Iris pigment epithelial cell (primary cell): ENCODE data around the gene GTSE1.

Source experiments
- DNase-seq: peaks from one replicate; pipeline ENCODE4 v3.0.0-alpha.2; 2011; ENCODE audit warnings: low read depth

GTSE1 gene

GRCh38 chr22:46351767-46352166 lies 55.1 kb downstream of the GTSE1 start:
- no peak for DNase-seq

GRCh38 chr22:46352276-46352675 lies 55.6 kb downstream of the GTSE1 start:
- no peak for DNase-seq

DNA sequence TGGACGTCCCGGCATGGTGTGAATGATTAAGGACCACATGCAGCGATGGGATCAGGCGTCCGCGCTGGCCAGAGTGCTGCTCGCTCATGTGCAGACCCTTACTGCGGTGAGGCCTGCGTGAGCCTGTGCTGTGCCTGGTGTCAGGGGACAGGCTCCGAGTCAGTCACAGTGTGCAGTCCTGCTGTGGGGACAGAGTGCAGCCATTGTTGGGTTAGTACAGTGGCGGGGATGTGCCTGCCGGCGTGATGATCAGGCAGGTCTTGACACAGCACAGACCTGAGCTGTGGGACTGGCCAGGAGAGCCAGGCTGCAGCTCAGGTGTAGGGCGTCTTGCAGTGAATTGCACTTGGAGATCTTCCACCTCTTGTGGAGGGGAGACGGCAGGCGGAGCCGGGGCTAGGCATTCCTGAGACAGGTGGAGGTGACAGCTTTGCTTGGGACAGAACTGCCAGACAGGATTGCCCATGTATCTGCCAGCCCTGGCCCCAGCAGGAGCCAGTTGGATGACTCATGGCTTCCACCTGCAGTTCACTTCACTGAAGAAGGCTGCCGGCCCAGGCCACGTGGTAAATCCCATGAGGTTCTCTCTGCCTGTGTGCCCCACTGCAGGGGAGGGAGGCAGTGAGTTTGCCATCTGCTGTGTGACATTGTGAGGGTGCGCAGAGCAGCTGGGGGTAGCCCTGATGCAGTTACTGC lies 56.2 kb downstream of the GTSE1 start:
- DNase-seq = peak; percentile 56

DNA sequence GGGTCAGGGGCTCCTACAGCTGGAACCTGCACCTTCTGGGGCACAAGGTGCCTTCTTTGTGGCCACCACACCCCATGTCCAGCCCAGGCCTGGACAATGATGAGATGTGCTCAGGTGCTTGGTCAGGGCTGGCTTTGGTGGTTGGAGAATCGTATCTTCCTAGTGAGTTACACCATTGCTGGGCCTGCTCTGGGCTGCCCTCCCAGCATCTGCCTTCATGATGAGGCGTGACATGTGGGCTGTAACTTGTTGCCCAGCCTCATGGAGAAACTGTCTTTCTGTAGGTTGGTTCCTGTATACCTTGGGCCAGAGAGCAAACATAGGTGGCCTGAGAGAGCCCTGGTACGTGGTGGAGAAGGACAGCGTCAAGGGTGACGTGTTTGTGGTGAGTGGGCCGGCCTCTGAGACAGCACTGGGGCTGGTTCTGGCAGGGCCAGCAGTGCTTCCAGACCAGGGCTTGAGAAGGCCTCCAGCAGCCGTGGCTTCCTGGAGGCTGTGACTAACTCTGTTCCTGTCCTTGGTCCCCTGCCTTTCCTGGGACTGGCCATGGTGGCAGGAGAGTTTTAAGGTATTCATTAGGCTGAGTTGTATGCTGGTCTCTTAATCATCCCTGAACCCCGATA lies 56.9 kb downstream of the GTSE1 start:
- no peak for DNase-seq

- DNase-seq = no peak
Observed at GRCh38 chr22:46354176-46354992, 57.7 kb downstream of the GTSE1 start.

DNA sequence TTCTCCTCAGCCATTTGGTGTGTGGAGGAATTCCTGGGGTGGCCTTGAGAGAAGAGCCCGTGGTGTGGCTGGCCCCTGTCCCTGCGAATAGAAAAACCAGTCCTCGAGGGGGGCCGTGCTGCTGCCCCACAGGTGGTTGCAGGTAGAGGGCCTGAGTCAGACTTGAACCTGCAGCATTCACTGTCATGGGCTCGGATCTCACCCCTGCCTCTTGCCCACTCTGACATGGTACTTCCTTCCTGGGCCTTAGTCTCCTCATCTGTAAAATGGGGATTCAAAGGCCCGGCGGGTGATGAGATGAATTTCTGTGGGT lies 58.3 kb downstream of the GTSE1 start:
- DNase-seq = no peak

DNA sequence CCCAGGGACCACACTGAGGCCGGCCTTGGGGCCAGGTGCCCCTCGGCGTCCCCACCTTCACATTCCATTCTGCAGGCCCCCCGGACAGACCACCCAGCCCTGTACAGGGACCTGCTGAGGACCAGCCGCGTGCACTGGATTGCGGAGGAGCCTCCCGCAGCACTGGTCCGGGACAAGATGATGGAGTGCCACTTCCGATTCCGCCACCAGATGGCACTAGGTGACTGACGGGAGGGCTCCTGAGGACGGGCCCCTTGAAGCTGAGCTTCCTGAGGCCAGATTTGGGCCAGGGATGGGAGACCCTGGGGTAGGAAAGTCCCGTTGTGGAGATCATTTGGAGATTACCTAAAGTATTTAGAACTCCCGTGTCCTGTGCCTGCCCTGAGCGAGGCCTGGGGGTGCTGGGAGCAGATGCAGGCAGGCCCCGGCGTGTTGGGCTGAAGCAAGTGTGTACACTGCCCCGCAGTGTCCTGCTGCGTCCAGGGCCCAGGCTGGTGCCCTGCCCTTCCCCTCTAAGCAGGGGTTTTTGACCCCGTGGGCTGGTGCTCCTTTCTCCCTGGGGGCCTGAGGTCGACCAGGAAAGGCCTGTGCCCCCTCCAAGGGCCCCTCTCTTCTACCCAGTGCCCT lies 58.8 kb downstream of the GTSE1 start:
- peak; percentile 53 for DNase-seq

DNA sequence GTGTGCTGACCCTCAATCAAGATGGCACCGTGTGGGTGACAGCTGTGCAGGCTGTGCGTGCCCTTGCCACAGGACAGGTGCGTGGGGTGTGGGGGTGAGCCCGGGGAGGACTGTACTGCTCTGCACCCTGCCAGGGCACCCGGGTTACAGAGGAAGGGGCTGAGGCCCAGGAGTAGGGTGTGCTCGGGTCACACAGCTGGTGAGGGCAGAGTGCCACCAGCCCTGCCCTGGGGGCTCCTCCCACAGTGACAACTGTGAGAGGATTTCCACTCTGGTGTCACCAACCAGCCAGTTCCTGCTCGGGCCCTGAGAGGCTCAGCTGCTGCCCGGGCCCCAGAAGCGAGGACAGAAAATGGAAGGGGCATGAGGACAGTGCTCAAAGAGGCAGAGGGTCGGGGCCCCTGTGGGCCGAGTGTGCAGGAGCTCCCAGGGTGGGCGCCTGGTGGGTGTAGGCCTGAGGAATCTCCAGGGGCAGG lies 59.4 kb downstream of the GTSE1 start:
- no peak for DNase-seq

GRCh38 chr22:46356496-46357480 lies 60.1 kb downstream of the GTSE1 start:
- DNase-seq = no peak

- DNase-seq = no peak
Observed at GRCh38 chr22:46357711-46358520, 61.2 kb downstream of the GTSE1 start.

DNA sequence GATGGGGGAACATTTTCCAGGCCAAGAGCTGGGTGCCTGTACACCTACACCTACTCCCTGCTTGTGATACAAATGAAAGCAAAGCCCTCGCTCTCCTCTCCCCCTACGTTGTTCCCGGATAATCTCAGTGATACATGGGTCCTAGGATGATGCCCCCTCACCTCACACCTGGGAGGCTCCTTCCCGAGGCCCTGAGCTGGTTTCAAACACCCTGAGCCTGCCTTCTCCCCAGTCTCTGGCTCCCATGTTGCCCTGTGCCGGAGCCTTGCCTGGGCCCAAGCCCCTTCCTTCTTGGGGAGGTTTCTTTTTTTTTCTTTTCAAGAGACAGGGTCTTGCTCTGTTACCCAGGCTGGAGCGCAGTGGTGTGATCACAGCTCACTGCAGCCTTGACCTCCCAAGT lies 62.1 kb downstream of the GTSE1 start:
- no peak for DNase-seq

DNA sequence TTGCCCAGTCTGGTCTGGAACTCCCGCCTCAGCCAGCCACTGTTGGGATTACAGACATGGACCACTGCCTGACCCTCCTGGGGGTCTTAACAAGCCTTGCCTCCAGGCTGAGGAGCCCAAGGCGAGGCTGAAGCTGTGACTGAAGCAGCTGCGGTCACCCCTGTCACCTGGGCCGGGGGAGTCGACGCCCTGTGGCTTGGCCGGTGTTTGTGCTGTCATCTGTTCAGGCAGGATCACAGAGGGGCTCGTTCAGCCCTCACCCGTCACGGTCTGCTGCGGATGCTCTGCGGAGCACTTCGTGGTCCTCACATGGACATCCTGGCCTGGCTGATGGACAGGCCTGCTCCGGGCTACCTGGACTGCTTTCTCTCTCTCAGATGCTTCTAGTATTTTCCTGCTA lies 62.7 kb downstream of the GTSE1 start:
- DNase-seq = no peak

- DNase-seq = no peak
Observed at GRCh38 chr22:46360097-46360496, 63.4 kb downstream of the GTSE1 start.

- DNase-seq = no peak
Observed at GRCh38 chr22:46360891-46361290, 64.2 kb downstream of the GTSE1 start.

DNA sequence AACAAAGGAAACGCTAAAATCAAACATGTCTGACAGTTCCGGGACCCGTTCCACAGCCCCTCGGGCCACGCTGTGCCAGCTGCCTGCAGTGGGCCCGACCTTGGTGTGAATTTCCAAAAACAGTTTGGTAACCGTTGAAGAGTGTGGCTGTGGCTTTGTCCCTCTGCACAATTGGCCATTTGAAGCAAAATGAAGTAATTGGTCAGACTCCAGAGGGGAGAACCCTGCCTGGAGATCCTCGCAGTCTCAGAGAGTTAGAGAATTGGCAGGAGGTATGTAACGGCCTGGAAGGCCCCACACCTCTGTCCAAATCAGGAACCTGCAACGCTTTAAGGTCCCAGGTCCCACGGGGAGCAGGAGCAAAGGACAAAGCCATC lies 65.1 kb downstream of the GTSE1 start:
- DNase-seq = no peak

DNA sequence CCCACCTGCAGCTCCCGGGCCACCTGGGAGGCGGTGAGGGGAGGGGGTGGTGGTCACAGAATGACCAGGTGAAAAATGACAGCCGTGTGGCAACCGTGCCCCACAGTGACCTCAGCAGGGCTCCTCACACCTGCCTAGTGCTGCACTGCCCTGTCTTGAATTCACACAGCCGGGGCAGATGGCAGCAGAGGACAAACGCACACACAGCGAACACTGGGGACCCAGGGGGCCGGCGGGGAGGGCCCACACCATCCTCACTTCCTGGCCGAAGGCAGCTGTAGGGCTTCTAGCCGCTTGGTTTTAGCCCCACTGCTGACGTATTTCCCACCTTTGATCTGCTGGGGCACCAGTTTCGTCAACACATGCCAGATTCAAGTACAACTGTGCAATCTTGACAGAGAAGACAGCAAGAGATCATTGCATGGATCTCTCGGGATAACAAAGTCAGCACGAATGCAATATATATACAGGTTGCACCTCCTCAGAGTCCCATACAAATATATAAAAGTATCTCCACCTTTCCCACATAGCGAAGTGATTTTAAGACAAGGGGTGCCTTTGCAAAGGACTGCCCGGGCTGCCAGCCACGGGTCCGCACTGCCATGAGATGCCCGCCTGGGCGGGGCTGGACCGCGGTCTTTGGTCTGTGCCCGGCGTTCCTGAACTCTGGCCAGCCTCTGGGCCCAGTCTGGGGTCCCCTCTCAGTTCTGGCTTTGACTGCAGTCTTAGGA lies 65.7 kb downstream of the GTSE1 start:
- no peak for DNase-seq

DNA sequence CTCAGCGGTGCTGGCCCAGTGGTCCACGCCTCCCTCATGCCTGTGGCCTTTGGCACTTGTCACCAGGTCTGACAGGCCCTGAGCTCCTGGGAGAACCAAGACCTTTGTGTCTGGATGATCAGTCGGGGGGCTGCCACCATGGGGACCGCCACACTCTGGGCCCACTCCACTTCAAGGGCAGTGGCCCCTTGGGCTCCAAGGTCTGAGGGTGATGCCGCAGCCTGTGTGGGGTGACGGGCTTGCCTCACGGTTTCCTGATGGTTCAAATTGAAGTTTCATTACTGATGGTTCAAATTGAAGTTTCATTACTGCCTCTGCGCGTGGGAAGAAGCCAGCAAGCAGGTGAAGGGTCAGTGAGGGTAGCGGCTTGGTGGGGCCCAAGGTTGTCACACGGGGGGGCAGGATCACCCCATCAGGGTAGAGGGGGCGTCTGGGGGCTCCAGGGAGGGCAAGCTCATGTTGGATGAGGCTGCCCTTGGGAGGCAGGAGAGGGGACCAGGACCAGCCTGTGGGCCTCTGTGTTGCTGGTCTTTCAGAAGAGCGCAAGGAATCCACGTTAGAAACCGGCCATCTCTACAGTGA lies 66.4 kb downstream of the GTSE1 start:
- DNase-seq = no peak

DNA sequence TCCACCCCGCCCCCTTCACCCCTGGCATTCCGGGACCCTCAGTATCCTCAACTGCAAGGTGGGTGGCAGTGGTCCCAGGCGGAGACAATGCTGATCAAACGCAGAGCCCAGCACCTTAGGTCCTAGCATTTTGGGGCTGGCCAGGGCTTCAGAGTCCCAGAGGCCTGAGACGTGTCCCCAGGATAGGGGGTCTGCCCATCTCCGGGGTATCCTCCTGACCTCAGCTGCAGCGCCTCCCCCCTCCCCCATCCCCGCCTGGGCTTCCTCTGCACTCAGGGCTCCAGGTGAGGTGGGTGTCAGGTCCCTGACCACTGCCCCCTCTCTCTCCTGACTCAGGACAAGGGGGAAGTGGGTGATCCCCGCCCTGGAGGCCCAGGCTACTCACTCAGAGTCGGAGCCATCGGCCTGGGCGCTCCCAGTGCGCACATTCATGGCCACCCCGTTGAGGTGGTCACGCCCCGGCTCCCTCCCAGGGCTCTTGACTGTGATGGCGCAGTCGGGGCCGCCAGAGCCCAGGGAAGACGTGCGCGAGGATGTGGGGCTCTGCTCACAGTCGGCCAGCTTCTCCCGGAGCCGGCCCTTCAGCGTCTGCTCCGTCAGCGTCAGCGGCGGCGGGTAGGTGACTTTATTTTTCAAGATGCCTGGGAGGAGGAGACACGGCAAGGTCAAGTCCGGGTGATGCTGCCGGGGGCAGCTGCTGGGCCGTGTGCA lies 67.1 kb downstream of the GTSE1 start:
- no peak for DNase-seq
